HepG2 (cell line): ENCODE results near the gene IRAK2. TPM values are rescaled to one million over a fixed set of nuclear protein-coding genes. Genes with fewer than 3 reads are reported as not detected.
A peak's percentile ranks its signal among the peaks of the same experiment; 100 is the strongest.

Source experiments
- ATAC-seq: fragments of 200-7000 bp; cut with Tn5 transposase; 3 replicates; pipeline ENCODE4 v1.9.1; 2020; ENCODE audit warnings: mild to moderate bottlenecking, moderate library complexity
- BruUV-seq: library from RNA; stranded (reverse); fragments of 400-500 nt; replicated peaks from 2 replicates; lab custom pipeline; 2021; lab: Mats Ljungman, UMichigan
- CTCF ChIA-PET: fragments of 300-600 bp; formaldehyde crosslinking; extraction: SDS; loops from one replicate; lab custom pipeline; 2021; ENCODE audit warnings: low total read pairs, inconsistent platforms, low intra/inter-chr PET ratio; lab: Yijun Ruan, JAX
- POLR2A ChIA-PET: fragments of 350-600 bp; sonication (Branson Sonifier 250); formaldehyde crosslinking; loops from one replicate; lab custom pipeline; 2020; ENCODE audit warnings: antibody characterized with exemption, inconsistent platforms; lab: Yijun Ruan, JAX
- DNase-seq: peaks from one replicate; pipeline ENCODE4 v3.0.0-alpha.2; 2015; ENCODE audit warnings: low spot score
- FAIRE-seq: peaks from 3 replicates; lab custom pipeline; 2011; peaks lifted over from hg19 to GRCh38; lab: Jason Lieb, UNC
- H2AFZ ChIP-seq: one replicate; pipeline ENCODE4 v1.6.1; 2011; ENCODE audit warnings: low read length, inconsistent platforms
- H3K27ac ChIP-seq: fragments of 300-600 bp; 3 replicates; pipeline ENCODE4 v1.8.0; 2011; ENCODE audit warnings: mixed run types, mild to moderate bottlenecking, mixed read lengths, low read length, inconsistent platforms; ENCODE audit not compliant: insufficient read depth; ENCODE audit errors: extremely low read length
- H3K27me3 ChIP-seq, 2 experiments: fragments of 200-600 bp in 1 of 2; 2 replicates in 1 of 2; 3 replicates in 1 of 2; pipeline versions ENCODE4 v1.6.0 to v1.8.0; 2011; ENCODE audit warnings: low read length in 2 of 2, mild to moderate bottlenecking in 2 of 2, moderate library complexity in 2 of 2, inconsistent platforms in 1 of 2; ENCODE audit not compliant: insufficient read depth in 2 of 2, control insufficient read depth in 1 of 2
- H3K36me3 ChIP-seq, 2 experiments: fragments of 200-600 bp in 1 of 2; replicated peaks in 1 of 2; 2 replicates in 1 of 2; 3 replicates in 1 of 2; pipeline versions ENCODE4 v1.5.1 to v1.8.0; 2011; ENCODE audit warnings: low read length in 2 of 2, inconsistent platforms in 1 of 2; ENCODE audit not compliant: insufficient read depth in 2 of 2, control insufficient read depth in 1 of 2
- H3K4me1 ChIP-seq: 2 replicates; pipeline ENCODE4 v1.5.1; 2012; ENCODE audit warnings: low read length, inconsistent platforms; ENCODE audit not compliant: insufficient read depth
- H3K4me2 ChIP-seq: 2 replicates; pipeline ENCODE4 v1.6.0; 2011; ENCODE audit warnings: low read depth, low read length, inconsistent platforms
- H3K4me3 ChIP-seq, 3 experiments: fragments of 200-600 bp in 1 of 3; sonication (generic), shearing (Covaris generic) in 1 of 3; replicated peaks in 1 of 3; 2 replicates each; pipeline ENCODE4 v1.5.1; 2011 to 2016; ENCODE audit warnings: low read length in 3 of 3, inconsistent platforms in 2 of 3, low read depth in 2 of 3, mild to moderate bottlenecking in 2 of 3, control low read depth in 1 of 3, mixed read lengths in 1 of 3; ENCODE audit not compliant: insufficient read depth in 1 of 3
- H3K79me2 ChIP-seq: one replicate; pipeline ENCODE4 v1.6.1; 2011; ENCODE audit warnings: low read length, inconsistent platforms; ENCODE audit not compliant: insufficient read depth
- H3K9ac ChIP-seq: 2 replicates; pipeline ENCODE4 v1.6.0; 2011; ENCODE audit warnings: mild to moderate bottlenecking, low read depth, low read length, inconsistent platforms; ENCODE audit not compliant: insufficient read depth
- H3K9me3 ChIP-seq: 2 replicates; pipeline ENCODE4 v1.5.1; 2012; ENCODE audit warnings: mild to moderate bottlenecking, low read length
- H4K20me1 ChIP-seq: 2 replicates; pipeline ENCODE4 v1.6.0; 2011; ENCODE audit warnings: inconsistent platforms, mild to moderate bottlenecking, low read length, moderate library complexity; ENCODE audit not compliant: insufficient read depth
- CEBPB ChIP-seq: IDR thresholded peaks from 2 replicates; pipeline ENCODE4 v1.6.1; 2011; ENCODE audit warnings: low read depth, low read length, improper control_type of control experiment, borderline replicate concordance
- CHD4 ChIP-seq: fragments of 200-600 bp; sonication (generic); IDR thresholded peaks from 2 replicates; pipeline ENCODE4 v1.7.0; 2017; ENCODE audit warnings: mild to moderate bottlenecking, low read length, borderline replicate concordance
- ETV6 ChIP-seq: sonication (generic); formaldehyde crosslinking; conservative IDR thresholded peaks from 2 replicates; pipeline ENCODE4 v1.4.0; 2020; ENCODE audit warnings: missing genetic modification reagents
- HOXA3 ChIP-seq: sonication (generic); formaldehyde crosslinking; IDR thresholded peaks from 2 replicates; pipeline ENCODE4 v1.5.0; 2020; ENCODE audit warnings: missing genetic modification reagents
- MYNN ChIP-seq: sonication (generic); formaldehyde crosslinking; IDR thresholded peaks from 2 replicates; pipeline ENCODE4 v1.4.0; 2020; ENCODE audit warnings: mild to moderate bottlenecking, low read depth, missing genetic modification reagents
- SAFB2 ChIP-seq: sonication (generic); formaldehyde crosslinking; IDR thresholded peaks from 2 replicates; pipeline ENCODE4 v1.5.1; 2020; ENCODE audit warnings: missing genetic modification reagents, low read depth, mild to moderate bottlenecking, borderline replicate concordance
- TEF ChIP-seq: sonication (generic); formaldehyde crosslinking; IDR thresholded peaks from 2 replicates; pipeline ENCODE4 v1.5.0; 2020; ENCODE audit warnings: missing genetic modification reagents
- ZNF136 ChIP-seq: sonication (generic); formaldehyde crosslinking; IDR thresholded peaks from 2 replicates; pipeline ENCODE4 v1.8.1; 2022; ENCODE audit warnings: low read depth, mild to moderate bottlenecking, moderate library complexity, missing genetic modification reagents
- ZNF264 ChIP-seq: sonication (generic); formaldehyde crosslinking; IDR thresholded peaks from 2 replicates; pipeline ENCODE4 v1.4.0; 2020; ENCODE audit warnings: missing genetic modification reagents
- ZNF513 ChIP-seq: sonication (generic); formaldehyde crosslinking; conservative IDR thresholded peaks from 2 replicates; pipeline ENCODE4 v1.5.0; 2020; ENCODE audit warnings: missing genetic modification reagents
- ZNF670 ChIP-seq: sonication (generic); formaldehyde crosslinking; IDR thresholded peaks from 2 replicates; pipeline ENCODE4 v1.8.0; 2022; ENCODE audit warnings: mild to moderate bottlenecking, missing genetic modification reagents, borderline replicate concordance
- ZNF841 ChIP-seq: sonication (generic); formaldehyde crosslinking; IDR thresholded peaks from 2 replicates; pipeline ENCODE4 v1.8.1; 2023; ENCODE audit warnings: missing genetic modification reagents, borderline replicate concordance
- WGBS: methylation state at CpG from one replicate; pipeline ENCODE4 v1.1.6; 2017; ENCODE audit warnings: low lambda C conversion rate; 5-methylcytosine and 5-hydroxymethylcytosine counted together
- in situ Hi-C: cut with HindIII; loops from 2 replicates; pipeline ENCODE4 v1.10.0; 2017; ENCODE audit warnings: low pct_unique_long_range_greater_than_20kb; ENCODE audit not compliant: extremely low pct_ligation_motif_present
- intact Hi-C: fragments of 100-400 bp; cut with micrococcal nuclease; formaldehyde crosslinking; loops from one replicate; pipeline ENCODE4 v1.10.0; 2022; ENCODE audit not compliant: unreplicated experiment
- polyA plus RNA-seq, 8 experiments: library from polyadenylated mRNA; depleted of rRNA in 3 of 8; stranded (reverse) in 7 of 8; unstranded in 1 of 8; fragments of >200 nt; fragmentation: Illumina TruSeq in 4 of 8; extraction: Trizol in 4 of 8; gene quantifications; 2 replicates each; pipeline versions ENCODE4 v1.2.1 to v1.2.3, GENCODE V29; 2011 to 2016; ENCODE audit warnings: low read depth in 4 of 8, missing spikeins in 1 of 8, mixed read lengths in 1 of 8; ENCODE audit not compliant: insufficient read depth in 1 of 8
- total RNA-seq, 5 experiments: library from RNA; depleted of rRNA; stranded (reverse); fragments of >200 nt; fragmentation: Illumina TruSeq; extraction: Trizol; gene quantifications; 2 replicates each; pipeline ENCODE4 v1.2.3, GENCODE V29; 2016; ENCODE audit warnings: low read depth in 1 of 5

Gene IRAK2
- total and polyA plus RNA-seq, 2 of the 13 experiments (the other 11 are each of a cell fraction or from before 2014, with no cell fraction given), result 13.1 to 23.3 TPM

- peaks cover 24% of the 10 kb centered on the region for H3K4me1 ChIP-seq
- no peak overlapping the region for H3K4me2 ChIP-seq
- FAIRE-seq, result no peak
- H4K20me1 ChIP-seq, result peaks cover 5% of the 10 kb centered on the region; the same call in 1 of the 2 replicates
- POLR2A ChIA-PET, result no interaction called here
- ATAC-seq, result no peak
- BruUV-seq, result no TSS peak
- H3K27ac ChIP-seq, result no peak overlapping the region
- no peak overlapping the region for H2AFZ ChIP-seq
- H3K36me3 ChIP-seq, result peaks cover 4 to 23% of the 10 kb centered on the region in 2 experiments; a peak in 4 of 5 replicates
- no peak for DNase-seq
- no peak overlapping the region for H3K4me3 ChIP-seq
- H3K27me3 ChIP-seq, result no peaks in the 10 kb centered on the region; a peak in 1 of 5 replicates
- intact Hi-C loops (no loop called here), in situ Hi-C loops (no loop called here)
- TF ChIP-seq ETV6 (CRISPR knock-in tag) (no peak), CEBPB (peak; percentile 20; the same call in 1 of the 2 replicates), HOXA3 (CRISPR knock-in tag) (no peak), ZNF264 (no peak), TEF (CRISPR knock-in tag) (no peak), ZNF136 (no peak), MYNN (CRISPR knock-in tag) (no peak), ZNF670 (CRISPR knock-in tag) (no peak)
- no peak overlapping the region for H3K9ac ChIP-seq
- CTCF ChIA-PET, result no interaction called here
- H3K9me3 ChIP-seq, result no peaks in the 10 kb centered on the region
- peaks cover 54% of the 10 kb centered on the region for H3K79me2 ChIP-seq
- WGBS, result 89% methylated on average over 2 of the region's 2 CpGs
Observed at GRCh38 chr3:10121064-10121463, 43.7 kb upstream of the IRAK2 start.

- no TSS peak for BruUV-seq
- WGBS, result 95% methylated on average over 4 of the region's 4 CpGs
- no peak for TF ChIP-seq ZNF841 (CRISPR knock-in tag)
- TF ChIP-seq CHD4, result no peak
- TF ChIP-seq SAFB2, result no peak
- TF ChIP-seq ZNF513 (CRISPR knock-in tag), result no peak
- TF ChIP-seq, all 625 proteins: peak for 0
- H3K9ac ChIP-seq, result no peak overlapping the region
- intact Hi-C loops (no loop called here), in situ Hi-C loops (no loop called here)
- H3K36me3 ChIP-seq, result peaks cover 6 to 36% of the 10 kb centered on the region in 2 experiments; a peak in 4 of 5 replicates
- FAIRE-seq, result no peak
- H3K4me3 ChIP-seq, result no peak overlapping the region
- ChIA-PET CTCF (no interaction called here), POLR2A (interaction anchor here (0.6 kb wide), 1 partner anchor 21 kb away, joined by 3 read pairs; no protein-coding TSS in a partner anchor)
- no peak for ATAC-seq
- no peaks in the 10 kb centered on the region for H3K27me3 ChIP-seq
- H3K79me2 ChIP-seq, result peaks cover 38% of the 10 kb centered on the region
- H3K27ac ChIP-seq, result no peak overlapping the region
- no peak overlapping the region for H2AFZ ChIP-seq
- no peaks in the 10 kb centered on the region for H3K9me3 ChIP-seq
- peaks cover 11% of the 10 kb centered on the region for H3K4me1 ChIP-seq
- no peaks in the 10 kb centered on the region for H4K20me1 ChIP-seq
- no peak for DNase-seq
- no peak overlapping the region for H3K4me2 ChIP-seq
Observed at GRCh38 chr3:10122724-10123123, 42.0 kb upstream of the IRAK2 start.
